GM23248 (cell line): ENCODE data around the gene PYCR2. TPM values are rescaled to one million over a fixed set of nuclear protein-coding genes. Genes with fewer than 3 reads are reported as not detected.

ENCODE experiments used
- DNase-seq: peaks from one replicate; pipeline ENCODE4 v3.0.0-alpha.2; 2015
- H2AFZ ChIP-seq: fragments of 200-600 bp; sonication (generic); 2 replicates; pipeline ENCODE4 v1.6.1; 2016; ENCODE audit warnings: antibody characterized with exemption
- H3F3A ChIP-seq: fragments of 200-600 bp; sonication (generic); 2 replicates; pipeline ENCODE4 v1.6.1; 2016; ENCODE audit warnings: mild to moderate bottlenecking, antibody characterized with exemption, mixed run types; ENCODE audit not compliant: insufficient read depth
- H3K27ac ChIP-seq: fragments of 200-600 bp; sonication (generic); 2 replicates; pipeline ENCODE4 v1.5.1; 2016; ENCODE audit warnings: mild to moderate bottlenecking
- H3K27me3 ChIP-seq: fragments of 200-600 bp; sonication (generic); replicated peaks from 2 replicates; pipeline ENCODE4 v1.6.1; 2016; ENCODE audit warnings: mild to moderate bottlenecking; ENCODE audit not compliant: insufficient read depth
- H3K36me3 ChIP-seq: fragments of 200-600 bp; sonication (generic); 2 replicates; pipeline ENCODE4 v1.6.1; 2016; ENCODE audit warnings: low read depth, mild to moderate bottlenecking
- H3K4me1 ChIP-seq: fragments of 200-600 bp; sonication (generic); 2 replicates; pipeline ENCODE4 v1.6.1; 2016; ENCODE audit warnings: mild to moderate bottlenecking; ENCODE audit not compliant: insufficient read depth
- H3K4me2 ChIP-seq: fragments of 200-600 bp; sonication (generic); one replicate; pipeline ENCODE4 v1.6.1; 2016; ENCODE audit warnings: mild to moderate bottlenecking; ENCODE audit not compliant: unreplicated experiment
- H3K4me3 ChIP-seq: fragments of 200-600 bp; sonication (generic); 2 replicates; pipeline ENCODE4 v1.5.1; 2016; ENCODE audit warnings: mild to moderate bottlenecking
- H3K79me2 ChIP-seq: fragments of 200-600 bp; sonication (generic); 2 replicates; pipeline ENCODE4 v1.6.1; 2016; ENCODE audit warnings: mild to moderate bottlenecking; ENCODE audit not compliant: insufficient read depth
- H3K9ac ChIP-seq: fragments of 200-600 bp; sonication (generic); 2 replicates; pipeline ENCODE4 v1.6.1; 2016; ENCODE audit warnings: mild to moderate bottlenecking
- H3K9me2 ChIP-seq: fragments of 200-600 bp; sonication (generic); 2 replicates; pipeline ENCODE4 v1.6.1; 2016; ENCODE audit warnings: mixed run types, mild to moderate bottlenecking, moderate library complexity; ENCODE audit not compliant: insufficient read depth
- H3K9me3 ChIP-seq: fragments of 200-600 bp; sonication (generic); one replicate; pipeline ENCODE4 v1.6.1; 2017; ENCODE audit warnings: low read depth
- H4K20me1 ChIP-seq: fragments of 200-600 bp; sonication (generic); 2 replicates; pipeline ENCODE4 v1.6.0; 2016; ENCODE audit not compliant: insufficient read depth
- EZH2 ChIP-seq: fragments of 200-600 bp; sonication (generic); IDR thresholded peaks from 2 replicates; pipeline ENCODE4 v1.6.1; 2018; ENCODE audit warnings: antibody characterized with exemption, mild to moderate bottlenecking; ENCODE audit not compliant: insufficient read depth, poor library complexity, severe bottlenecking
- EZH2phosphoT487 ChIP-seq: fragments of 200-600 bp; sonication (generic); IDR thresholded peaks from 2 replicates; pipeline ENCODE4 v1.6.1; 2018; ENCODE audit warnings: antibody characterized with exemption, moderate library complexity, mild to moderate bottlenecking, low read depth; ENCODE audit not compliant: insufficient read depth
- WGBS, 2 experiments: methylation state at CpG; one replicate each; pipeline ENCODE4 v1.1.6; 2015 to 2017; ENCODE audit warnings: low lambda C conversion rate in 2 of 2, low coverage in 1 of 2; ENCODE audit errors: missing lambda C conversion rate in 2 of 2; 5-methylcytosine and 5-hydroxymethylcytosine counted together
- in situ Hi-C: fragments of 300-500 bp; cut with MboI; formaldehyde crosslinking; loops from 2 replicates; pipeline ENCODE4 v1.15.0; 2020
- polyA plus RNA-seq: library from polyadenylated mRNA; unstranded; fragments of >200 nt; fragmentation: Nextera tagmentation; extraction: Ambion mirVana; gene quantifications from 2 replicates; pipeline ENCODE4 v1.2.1, GENCODE V29; 2016
- total RNA-seq: library from RNA; depleted of rRNA; stranded (reverse); fragments of >200 nt; shearing (Covaris generic); gene quantifications from 2 replicates; pipeline ENCODE4 v1.2.3, GENCODE V29; 2014

Gene PYCR2
- total and polyA plus RNA-seq, 2 experiments from 2014 or later = 55.5 to 59.1 TPM

DNA sequence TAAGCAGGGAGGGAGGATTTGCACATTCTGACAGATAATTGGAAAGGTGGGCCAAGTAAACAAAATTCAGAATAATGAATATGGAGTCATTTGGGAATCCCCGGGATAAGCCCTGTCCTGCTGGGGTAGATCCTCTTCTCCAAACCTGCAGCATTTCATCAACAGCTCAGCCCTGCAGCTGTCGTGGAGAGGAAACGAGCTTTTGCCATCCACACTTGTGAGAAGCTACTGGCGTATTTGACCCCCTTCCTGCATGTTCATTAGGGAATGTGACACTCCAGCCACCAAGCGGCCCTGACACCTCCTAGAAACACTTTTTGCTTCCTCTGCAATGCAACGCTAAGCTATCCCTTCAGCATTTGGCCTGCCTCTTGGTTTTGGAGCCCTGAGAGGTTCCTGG lies 25.0 kb upstream of the PYCR2 start:
- H3K9me2 ChIP-seq = no peaks in the 10 kb centered on the region
- no peak for TF ChIP-seq EZH2phosphoT487
- no peak for TF ChIP-seq EZH2
- no peaks in the 10 kb centered on the region for H3F3A ChIP-seq
- H4K20me1 ChIP-seq = no peaks in the 10 kb centered on the region
- no peak overlapping the region for H3K9ac ChIP-seq
- no peaks in the 10 kb centered on the region for H3K36me3 ChIP-seq
- in situ Hi-C loops = no loop called here
- no peak overlapping the region for H3K4me3 ChIP-seq
- no peak overlapping the region for H2AFZ ChIP-seq
- 56 to 64% methylated on average over 6 of the region's 6 CpGs for WGBS, 2 experiments
- H3K27ac ChIP-seq = no peak overlapping the region
- no peak overlapping the region for H3K4me2 ChIP-seq
- H3K9me3 ChIP-seq = no peaks in the 10 kb centered on the region
- no peak for DNase-seq
- H3K79me2 ChIP-seq = no peaks in the 10 kb centered on the region
- no peaks in the 10 kb centered on the region for H3K4me1 ChIP-seq
- H3K27me3 ChIP-seq = peaks cover 8% of the 10 kb centered on the region; the same call in 1 of the 2 replicates

- no peaks in the 10 kb centered on the region for H3F3A ChIP-seq
- H3K9ac ChIP-seq = no peak overlapping the region
- no peak overlapping the region for H3K4me2 ChIP-seq
- peaks cover 8% of the 10 kb centered on the region; the same call in 1 of the 2 replicates for H3K27me3 ChIP-seq
- no peak overlapping the region for H3K27ac ChIP-seq
- H3K9me2 ChIP-seq = no peaks in the 10 kb centered on the region
- H3K36me3 ChIP-seq = no peaks in the 10 kb centered on the region
- H2AFZ ChIP-seq = no peak overlapping the region
- H3K79me2 ChIP-seq = no peaks in the 10 kb centered on the region
- TF ChIP-seq EZH2phosphoT487 (no peak), EZH2 (no peak)
- H3K4me3 ChIP-seq = no peak overlapping the region
- no peaks in the 10 kb centered on the region for H3K9me3 ChIP-seq
- no peaks in the 10 kb centered on the region for H4K20me1 ChIP-seq
- DNase-seq = no peak
- in situ Hi-C loops = no loop called here
- 83 to 85% methylated on average over 5 of the region's 5 CpGs for WGBS, 2 experiments
- no peaks in the 10 kb centered on the region for H3K4me1 ChIP-seq
These were observed 22.8 kb upstream of the PYCR2 start for GRCh38 chr1:225946803-225947202.

DNA sequence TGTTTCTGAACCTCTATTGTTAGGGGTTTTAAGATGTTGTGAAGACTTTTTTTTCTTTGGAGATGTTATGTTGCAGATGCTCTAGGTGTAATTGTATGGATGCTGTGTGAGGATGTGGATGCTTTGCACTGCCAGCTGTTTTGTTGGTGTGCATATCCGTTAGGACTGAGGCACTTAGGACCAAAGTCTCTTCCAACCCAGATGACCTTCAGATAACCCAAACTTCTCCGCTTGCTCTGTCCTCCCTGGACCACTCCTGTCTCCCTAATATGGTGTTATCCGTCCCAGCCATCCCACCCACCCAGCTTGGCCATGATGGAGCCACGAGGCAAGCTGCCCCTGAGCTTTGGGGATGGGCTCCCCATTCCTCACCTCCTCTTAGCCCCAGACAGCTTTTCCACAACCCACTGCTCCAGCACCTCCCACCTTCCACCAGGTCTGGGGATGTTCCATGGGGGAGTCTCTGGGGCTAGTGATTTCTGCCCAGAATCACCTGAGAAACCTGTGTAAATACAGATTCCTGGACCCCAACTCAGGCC lies 22.1 kb upstream of the PYCR2 start:
- peaks cover 8% of the 10 kb centered on the region; the same call in 1 of the 2 replicates for H3K27me3 ChIP-seq

GRCh38 chr1:225945564-225945963 lies 21.5 kb upstream of the PYCR2 start:
- no peak overlapping the region for H2AFZ ChIP-seq
- no peak overlapping the region for H3K4me3 ChIP-seq
- H3K9me2 ChIP-seq = no peaks in the 10 kb centered on the region
- no peak overlapping the region for H3K4me2 ChIP-seq
- no peak overlapping the region for H3K9ac ChIP-seq
- no peaks in the 10 kb centered on the region for H3K36me3 ChIP-seq
- H3K27ac ChIP-seq = no peak overlapping the region
- 59% methylated on average over 4 of the region's 4 CpGs for WGBS, 2 experiments
- no peaks in the 10 kb centered on the region for H4K20me1 ChIP-seq
- TF ChIP-seq EZH2 (no peak), EZH2phosphoT487 (no peak)
- DNase-seq = peak; percentile 32
- peaks cover 8% of the 10 kb centered on the region; the same call in 1 of the 2 replicates for H3K27me3 ChIP-seq
- H3K4me1 ChIP-seq = no peaks in the 10 kb centered on the region
- in situ Hi-C loops = no loop called here
- no peaks in the 10 kb centered on the region for H3F3A ChIP-seq
- H3K79me2 ChIP-seq = no peaks in the 10 kb centered on the region
- no peaks in the 10 kb centered on the region for H3K9me3 ChIP-seq

More for the DNA sequence above, 22.1 kb upstream of the PYCR2 start:
- Histone ChIP-seq H4K20me1 (no peaks in the 10 kb centered on the region), H2AFZ (no peak overlapping the region), H3K4me3 (no peak overlapping the region), H3F3A (no peaks in the 10 kb centered on the region), H3K9me3 (no peaks in the 10 kb centered on the region), H3K9ac (no peak overlapping the region), H3K4me1 (no peaks in the 10 kb centered on the region), H3K4me2 (no peak overlapping the region), H3K9me2 (no peaks in the 10 kb centered on the region), H3K36me3 (no peaks in the 10 kb centered on the region), H3K79me2 (no peaks in the 10 kb centered on the region), H3K27ac (no peak overlapping the region)
- TF ChIP-seq EZH2 (no peak), EZH2phosphoT487 (no peak)
- in situ Hi-C loops = no loop called here
- 49 to 55% methylated on average over 4 of the region's 4 CpGs for WGBS, 2 experiments
- no peak for DNase-seq

DNA sequence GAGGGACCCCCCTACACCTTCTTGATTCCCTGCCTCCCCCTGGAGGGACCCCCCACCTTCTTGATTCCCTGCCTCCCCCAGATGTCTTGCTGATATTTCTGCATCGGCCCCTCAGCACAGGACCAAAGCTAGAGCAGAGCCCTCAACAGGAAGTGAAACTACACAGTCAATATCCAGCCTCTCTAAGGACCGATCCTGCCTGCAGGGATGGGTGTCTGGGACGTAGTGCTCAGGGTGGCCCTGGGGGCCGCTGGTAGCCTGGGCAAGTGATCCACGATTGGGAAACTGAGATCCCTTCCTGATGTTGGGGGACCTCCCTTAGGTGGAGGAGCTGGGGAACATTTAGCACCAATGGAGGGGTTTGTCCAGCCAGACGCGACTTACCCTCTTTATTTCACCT lies 20.9 kb upstream of the PYCR2 start:
- 61 to 62% methylated on average over 7 of the region's 7 CpGs for WGBS, 2 experiments

More for the DNA sequence above, 20.9 kb upstream of the PYCR2 start:
- no peaks in the 10 kb centered on the region for H3K9me2 ChIP-seq
- H3K9me3 ChIP-seq = no peaks in the 10 kb centered on the region
- no peak overlapping the region for H2AFZ ChIP-seq
- in situ Hi-C loops = no loop called here
- no peak for DNase-seq
- no peak overlapping the region for H3K4me3 ChIP-seq
- no peaks in the 10 kb centered on the region for H4K20me1 ChIP-seq
- H3K9ac ChIP-seq = no peak overlapping the region
- no peaks in the 10 kb centered on the region for H3F3A ChIP-seq
- H3K27me3 ChIP-seq = 0 out of 2 replicates have a peak, but pooled peaks cover 8% of the 10 kb centered on the region
- no peak for TF ChIP-seq EZH2
- TF ChIP-seq EZH2phosphoT487 = no peak
- H3K36me3 ChIP-seq = no peaks in the 10 kb centered on the region
- no peak overlapping the region for H3K4me2 ChIP-seq
- H3K79me2 ChIP-seq = no peaks in the 10 kb centered on the region
- no peaks in the 10 kb centered on the region for H3K4me1 ChIP-seq
- H3K27ac ChIP-seq = no peak overlapping the region
